GM12878 (cell line): Measurements from ENCODE around the gene GOLGA6D. TPM values are rescaled to one million over a fixed set of nuclear protein-coding genes. Genes with fewer than 3 reads are reported as not detected.
"Not testable (repeated sequence)": the region's sequence is repeated elsewhere in the genome, so short reads cannot be mapped to it uniquely, and the experiment has no call there.

Experiments
- ATAC-seq: fragments of 200-7000 bp; cut with Tn5 transposase; 3 replicates; pipeline ENCODE4 v1.9.1; 2020; ENCODE audit warnings: mild to moderate bottlenecking, moderate library complexity
- BruUV-seq: library from RNA; stranded (reverse); fragments of 400-500 nt; replicated peaks from 2 replicates; lab custom pipeline; 2021; lab: Mats Ljungman, UMichigan
- CTCF ChIA-PET: fragments of 300-600 bp; sonication (Branson Sonifier 250); formaldehyde crosslinking; extraction: SDS; loops from one replicate; lab custom pipeline; 2021; ENCODE audit warnings: inconsistent platforms; lab: Yijun Ruan, JAX
- POLR2A ChIA-PET: fragments of 350-600 bp; formaldehyde crosslinking; extraction: SDS; loops from one replicate; lab custom pipeline; 2021; ENCODE audit warnings: inconsistent platforms; lab: Charles Lee
- RAD21 ChIA-PET: fragments of 300-600 bp; sonication (Branson Sonifier 250); formaldehyde crosslinking; loops from one replicate; lab custom pipeline; 2023; ENCODE audit warnings: antibody characterized with exemption; ENCODE audit not compliant: unreplicated experiment; lab: Charles Lee
- SMC1A ChIA-PET: fragments of 300-600 bp; sonication (Branson Sonifier 250); formaldehyde crosslinking; loops from one replicate; lab custom pipeline; 2023; ENCODE audit not compliant: unreplicated experiment, uncharacterized antibody; lab: Charles Lee
- DNase-seq: peaks from one replicate; pipeline ENCODE4 v3.0.0-alpha.2; 2011; ENCODE audit warnings: low read depth, low spot score
- FAIRE-seq: peaks from 3 replicates; lab custom pipeline; 2011; peaks lifted over from hg19 to GRCh38; lab: Jason Lieb, UNC
- H2AFZ ChIP-seq: 2 replicates; pipeline ENCODE4 v1.6.0; 2011; ENCODE audit warnings: low read depth, low read length, control low read depth; ENCODE audit not compliant: control insufficient read depth
- H3K27ac ChIP-seq: 2 replicates; pipeline ENCODE4 v1.5.1; 2011; ENCODE audit warnings: control low read depth; ENCODE audit not compliant: control insufficient read depth, insufficient read depth
- H3K27me3 ChIP-seq, 2 experiments: replicated peaks in 1 of 2; 2 replicates each; pipeline versions ENCODE4 v1.6.0 to v1.6.1; 2011; ENCODE audit warnings: low read length in 1 of 2; ENCODE audit not compliant: control insufficient read depth in 2 of 2, insufficient read depth in 2 of 2
- H3K36me3 ChIP-seq, 2 experiments: 2 replicates each; pipeline ENCODE4 v1.5.1; 2011; ENCODE audit warnings: low read length in 1 of 2; ENCODE audit not compliant: control insufficient read depth in 2 of 2, insufficient read depth in 2 of 2
- H3K4me1 ChIP-seq: 2 replicates; pipeline ENCODE4 v1.6.1; 2011; ENCODE audit warnings: mild to moderate bottlenecking, low read length, moderate library complexity, mixed read lengths; ENCODE audit not compliant: control insufficient read depth, insufficient read depth
- H3K4me2 ChIP-seq: 2 replicates; pipeline ENCODE4 v1.6.0; 2011; ENCODE audit warnings: control low read depth; ENCODE audit not compliant: control insufficient read depth, insufficient read depth
- H3K4me3 ChIP-seq: fragments of 200-600 bp; sonication (generic); 2 replicates; pipeline ENCODE4 v1.5.1; 2016
- H3K79me2 ChIP-seq: 2 replicates; pipeline ENCODE4 v1.6.0; 2011; ENCODE audit warnings: low read length; ENCODE audit not compliant: control insufficient read depth, insufficient read depth
- H3K9ac ChIP-seq: 2 replicates; pipeline ENCODE4 v1.8.0; 2011; ENCODE audit warnings: low read length, control low read depth, mixed read lengths; ENCODE audit not compliant: control insufficient read depth, insufficient read depth
- H3K9me3 ChIP-seq: replicated peaks from 3 replicates; pipeline ENCODE4 v1.5.1; 2011; ENCODE audit warnings: mild to moderate bottlenecking, low read length; ENCODE audit not compliant: control insufficient read depth, insufficient read depth
- H4K20me1 ChIP-seq: 2 replicates; pipeline ENCODE4 v1.6.0; 2011; ENCODE audit not compliant: control insufficient read depth, insufficient read depth
- WGBS: methylation state at CpG from one replicate; pipeline ENCODE4 v1.1.6; 2016; ENCODE audit warnings: low lambda C conversion rate; ENCODE audit not compliant: insufficient replicate concordance, insufficient coverage; ENCODE audit errors: missing lambda C conversion rate; 5-methylcytosine and 5-hydroxymethylcytosine counted together
- in situ Hi-C: fragments of 300-500 bp; cut with MboI; formaldehyde crosslinking; loops from 9 replicates; pipeline ENCODE4 v1.14.3; 2018; ENCODE audit warnings: mixed read lengths
- intact Hi-C: fragments of 100-400 bp; cut with micrococcal nuclease; formaldehyde crosslinking; loops from one replicate; pipeline ENCODE4 v1.14.2; 2022; ENCODE audit not compliant: unreplicated experiment
- polyA plus RNA-seq, 11 experiments: library from polyadenylated mRNA; depleted of rRNA in 4 of 11; unstranded in 6 of 11; stranded (reverse) in 5 of 11; fragments of >200 nt; fragmentation: Nextera tagmentation in 4 of 11; fragmentation: Illumina TruSeq in 1 of 11; extraction: Ambion mirVana in 4 of 11; extraction: Trizol in 1 of 11; gene quantifications; 1 replicate in 1 of 11; 2 replicates in 10 of 11; pipeline versions ENCODE4 v1.2.1 to v1.2.3, GENCODE V29; 2011 to 2016; ENCODE audit warnings: inconsistent platforms in 2 of 11, missing spikeins in 2 of 11, low read depth in 1 of 11
- total RNA-seq, 4 experiments: library from RNA; depleted of rRNA in 3 of 4; stranded (reverse); fragments of >200 nt in 3 of 4; fragmentation: Illumina TruSeq in 1 of 4; extraction: Trizol in 1 of 4; gene quantifications; 2 replicates each; pipeline versions ENCODE4 v1.2.1 to v1.2.3, GENCODE V29; 2013 to 2021

The GOLGA6D gene
- total and polyA plus RNA-seq, 10 of the 15 experiments (the other 5 are each of a cell fraction or from before 2014, with no cell fraction given), result not detected

GRCh38 chr15:75258620-75259343 lies 23.9 kb upstream of the GOLGA6D start:
- H3K27ac ChIP-seq, CTCF ChIA-PET, H3K27me3 ChIP-seq, in situ Hi-C loops, intact Hi-C loops, H3K36me3 ChIP-seq, BruUV-seq, ATAC-seq, FAIRE-seq, H2AFZ ChIP-seq, DNase-seq, H3K9ac ChIP-seq, POLR2A ChIA-PET, RAD21 ChIA-PET, H3K4me1 ChIP-seq, H3K4me3 ChIP-seq, H3K79me2 ChIP-seq, H4K20me1 ChIP-seq, SMC1A ChIA-PET, H3K4me2 ChIP-seq, H3K9me3 ChIP-seq: not testable (repeated sequence)
- 35% methylated on average over 9 of the region's 16 CpGs for WGBS

GRCh38 chr15:75259873-75260272 lies 22.8 kb upstream of the GOLGA6D start:
- H3K79me2 ChIP-seq, SMC1A ChIA-PET, H3K4me1 ChIP-seq, intact Hi-C loops, H2AFZ ChIP-seq, ATAC-seq, RAD21 ChIA-PET, CTCF ChIA-PET, H3K27ac ChIP-seq, H3K4me2 ChIP-seq, H4K20me1 ChIP-seq, in situ Hi-C loops, DNase-seq, H3K27me3 ChIP-seq, POLR2A ChIA-PET, FAIRE-seq, H3K9me3 ChIP-seq, H3K9ac ChIP-seq, H3K36me3 ChIP-seq, H3K4me3 ChIP-seq, BruUV-seq: not testable (repeated sequence)
- WGBS, result no CpG with 5 or more reads among the region's 3 CpGs

GRCh38 chr15:75273751-75274359 lies 8.8 kb upstream of the GOLGA6D start:
- H3K4me2 ChIP-seq, RAD21 ChIA-PET, H3K27ac ChIP-seq, H2AFZ ChIP-seq, H3K36me3 ChIP-seq, H3K79me2 ChIP-seq, BruUV-seq, DNase-seq, FAIRE-seq, H3K9ac ChIP-seq, H3K9me3 ChIP-seq, ATAC-seq, SMC1A ChIA-PET, H3K27me3 ChIP-seq, intact Hi-C loops, H3K4me3 ChIP-seq, H3K4me1 ChIP-seq, H4K20me1 ChIP-seq, POLR2A ChIA-PET: not testable (repeated sequence)
- CTCF ChIA-PET, result interaction anchor here (1.2 to 1.5 kb wide), 3 partner anchors 232 to 953 kb away, joined by 4 to 5 read pairs (median 5); no protein-coding TSS in a partner anchor
- in situ Hi-C loops, result loop anchor here (10.0 kb wide), 1 partner anchor 1149 kb away; no protein-coding TSS in a partner anchor
- WGBS, result 58% methylated on average over 3 of the region's 8 CpGs
